Ectodermal cell (in vitro differentiated cells): ENCODE measurements around the gene TNK1.
"Not testable (repeated sequence)": the region's sequence is repeated elsewhere in the genome, so short reads cannot be mapped to it uniquely, and the experiment has no call there.

Experiments used
- H3K27ac ChIP-seq: 2 replicates; pipeline ENCODE4 v1.7.0; 2013; ENCODE audit warnings: mild to moderate bottlenecking, low read depth, low read length; ENCODE audit not compliant: insufficient read depth, poor library complexity, severe bottlenecking
- H3K27me3 ChIP-seq: 2 replicates; pipeline ENCODE4 v1.7.0; 2013; ENCODE audit warnings: mild to moderate bottlenecking, low read length; ENCODE audit not compliant: insufficient read depth, control insufficient read depth, poor library complexity, severe bottlenecking
- H3K36me3 ChIP-seq: one replicate; pipeline ENCODE4 v1.7.0; 2013; ENCODE audit warnings: low read length; ENCODE audit not compliant: control insufficient read depth, insufficient read depth
- H3K4me1 ChIP-seq: one replicate; pipeline ENCODE4 v1.7.0; 2013; ENCODE audit warnings: low read length; ENCODE audit not compliant: control insufficient read depth, insufficient read depth
- H3K4me3 ChIP-seq: 2 replicates; pipeline ENCODE4 v1.7.0; 2013; ENCODE audit warnings: low read depth, low read length, control low read depth; ENCODE audit not compliant: insufficient read depth
- H3K9me3 ChIP-seq: 2 replicates; pipeline ENCODE4 v1.7.0; 2013; ENCODE audit warnings: mild to moderate bottlenecking, low read length, moderate library complexity; ENCODE audit not compliant: control insufficient read depth
- WGBS, 2 experiments: methylation state at CpG; one replicate each; pipeline ENCODE4 v1.1.7; 2013; ENCODE audit warnings: missing lambda C conversion rate in 2 of 2; 5-methylcytosine and 5-hydroxymethylcytosine counted together

TNK1 gene

GRCh38 chr17:7355053-7355452 is 25.8 kb upstream of the TNK1 start, which contains the start of gene TMEM95:
TSS of gene TMEM95 (plus strand) at chr17:7355156. CDS start at chr17:7355205, 49 bp downstream.
- WGBS, 2 experiments = 77 to 81% methylated on average over 10 of the region's 10 CpGs
- Histone ChIP-seq H3K4me3 (no peak within 1 kb of the TSS), H3K36me3 (no peaks in the 10 kb centered on the region), H3K4me1 (peaks cover 29% of the 10 kb centered on the region), H3K27me3 (peaks cover 7% of the 10 kb centered on the region), H3K9me3 (no peaks in the 10 kb centered on the region), H3K27ac (no peak within 1 kb of the TSS)

- 89 to 91% methylated on average over 8 of the region's 8 CpGs for WGBS, 2 experiments
- Histone ChIP-seq H3K4me3 (no peak overlapping the region), H3K27me3 (peaks cover 7% of the 10 kb centered on the region), H3K36me3 (no peaks in the 10 kb centered on the region), H3K9me3 (no peaks in the 10 kb centered on the region), H3K4me1 (peaks cover 29% of the 10 kb centered on the region), H3K27ac (no peak overlapping the region)
Measured at GRCh38 chr17:7355573-7355972, 25.3 kb upstream of the TNK1 start.

GRCh38 chr17:7356072-7356549 is 24.8 kb upstream of the TNK1 start:
- peaks cover 3% of the 10 kb centered on the region for H3K27me3 ChIP-seq
- H3K36me3 ChIP-seq = no peaks in the 10 kb centered on the region
- H3K9me3 ChIP-seq = no peaks in the 10 kb centered on the region
- 11 to 13% methylated on average over 12 of the region's 12 CpGs for WGBS, 2 experiments
- no peak overlapping the region for H3K27ac ChIP-seq
- peaks cover 29% of the 10 kb centered on the region for H3K4me1 ChIP-seq
- H3K4me3 ChIP-seq = no peak overlapping the region

- no peaks in the 10 kb centered on the region for H3K36me3 ChIP-seq
- H3K4me3 ChIP-seq = no peak overlapping the region
- WGBS, 2 experiments = 90% methylated on average over 8 of the region's 8 CpGs
- H3K27me3 ChIP-seq = no peaks in the 10 kb centered on the region
- no peaks in the 10 kb centered on the region for H3K9me3 ChIP-seq
- H3K4me1 ChIP-seq = peaks cover 29% of the 10 kb centered on the region
- H3K27ac ChIP-seq = no peak overlapping the region
Measured at GRCh38 chr17:7356756-7357155, 24.1 kb upstream of the TNK1 start.

GRCh38 chr17:7357381-7357780 is 23.5 kb upstream of the TNK1 start:
- H3K36me3 ChIP-seq = no peaks in the 10 kb centered on the region
- H3K27me3 ChIP-seq = no peaks in the 10 kb centered on the region
- WGBS, 2 experiments = 92 to 99% methylated on average over 2 of the region's 2 CpGs

GRCh38 chr17:7361906-7362305 is 19.0 kb upstream of the TNK1 start:
- WGBS, 2 experiments = 87 to 89% methylated on average over 3 of the region's 3 CpGs
- Histone ChIP-seq H3K4me1 (no peaks in the 10 kb centered on the region), H3K36me3 (no peaks in the 10 kb centered on the region), H3K27ac (no peak overlapping the region), H3K4me3 (no peak overlapping the region), H3K9me3 (no peaks in the 10 kb centered on the region), H3K27me3 (no peaks in the 10 kb centered on the region)

More at GRCh38 chr17:7357381-7357780, 23.5 kb upstream of the TNK1 start:
- Histone ChIP-seq H3K9me3 (no peaks in the 10 kb centered on the region), H3K27ac (no peak overlapping the region), H3K4me1 (peaks cover 29% of the 10 kb centered on the region), H3K4me3 (no peak overlapping the region)

GRCh38 chr17:7363311-7363710 is 17.6 kb upstream of the TNK1 start:
- Histone ChIP-seq H3K27ac (no peak overlapping the region), H3K27me3 (no peaks in the 10 kb centered on the region), H3K9me3 (no peaks in the 10 kb centered on the region), H3K4me3 (no peak overlapping the region), H3K4me1 (no peaks in the 10 kb centered on the region), H3K36me3 (no peaks in the 10 kb centered on the region)
- 91 to 93% methylated on average over 6 of the region's 6 CpGs for WGBS, 2 experiments

GRCh38 chr17:7365963-7366362 is 14.9 kb upstream of the TNK1 start:
- H3K4me1 ChIP-seq, H3K4me3 ChIP-seq, H3K9me3 ChIP-seq, H3K27me3 ChIP-seq, H3K27ac ChIP-seq, H3K36me3 ChIP-seq: not testable (repeated sequence)
- WGBS, 2 experiments = 93 to 100% methylated on average over 3 to 6 of the region's 7 CpGs

GRCh38 chr17:7367083-7367482 is 13.8 kb upstream of the TNK1 start:
- WGBS, 2 experiments = 73 to 76% methylated on average over 8 of the region's 8 CpGs
- Histone ChIP-seq H3K4me3 (no peak overlapping the region), H3K9me3 (no peaks in the 10 kb centered on the region), H3K36me3 (no peaks in the 10 kb centered on the region), H3K27ac (no peak overlapping the region), H3K4me1 (no peaks in the 10 kb centered on the region), H3K27me3 (no peaks in the 10 kb centered on the region)

- Histone ChIP-seq H3K4me3 (no peak overlapping the region), H3K27ac (no peak overlapping the region)
Measured at GRCh38 chr17:7367918-7368598, 12.8 kb upstream of the TNK1 start.

More at GRCh38 chr17:7367918-7368598, 12.8 kb upstream of the TNK1 start:
- no peaks in the 10 kb centered on the region for H3K4me1 ChIP-seq
- no peaks in the 10 kb centered on the region for H3K27me3 ChIP-seq
- H3K36me3 ChIP-seq = no peaks in the 10 kb centered on the region
- whole genome bisulfite sequencing, 2 experiments = 83 to 87% methylated on average over 10 to 13 of the region's 13 CpGs
- H3K9me3 ChIP-seq = no peaks in the 10 kb centered on the region
